Measurements from ENCODE around the gene LRP5.

LRP5 gene

GRCh38 chr11:68312117-68312779 is at the start of gene LRP5:
TSS of gene LRP5 (plus strand) at chr11:68312591. CDS start at chr11:68312715, 124 bp downstream.
- no peak for DNase-seq

- no peak for DNase-seq
Measured at GRCh38 chr11:68263444-68264035, 48.9 kb upstream of the LRP5 start.

DNA sequence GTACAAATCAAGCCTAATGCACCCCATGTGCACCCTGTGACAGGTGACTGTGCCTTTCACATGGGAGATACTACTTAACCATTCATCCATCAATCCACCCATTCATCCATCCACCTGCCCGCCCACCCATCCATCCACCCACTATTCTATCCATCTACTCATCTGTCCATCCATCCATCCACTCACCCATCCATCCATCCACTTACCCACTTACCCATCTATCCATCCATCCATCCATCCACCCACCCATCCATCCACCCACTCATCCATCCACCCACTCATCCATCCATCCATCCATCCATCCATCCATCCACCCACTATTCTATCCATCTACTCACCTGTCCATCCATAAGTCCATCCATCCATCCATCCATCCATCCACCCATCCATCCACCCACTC is 48.1 kb upstream of the LRP5 start:
- no peak for DNase-seq

- DNase-seq: no peak
Measured at GRCh38 chr11:68264741-68265540, 47.5 kb upstream of the LRP5 start.

GRCh38 chr11:68266121-68266891 is 46.1 kb upstream of the LRP5 start:
- no peak for DNase-seq

GRCh38 chr11:68266936-68267880 is 45.2 kb upstream of the LRP5 start:
- DNase-seq: no peak

DNA sequence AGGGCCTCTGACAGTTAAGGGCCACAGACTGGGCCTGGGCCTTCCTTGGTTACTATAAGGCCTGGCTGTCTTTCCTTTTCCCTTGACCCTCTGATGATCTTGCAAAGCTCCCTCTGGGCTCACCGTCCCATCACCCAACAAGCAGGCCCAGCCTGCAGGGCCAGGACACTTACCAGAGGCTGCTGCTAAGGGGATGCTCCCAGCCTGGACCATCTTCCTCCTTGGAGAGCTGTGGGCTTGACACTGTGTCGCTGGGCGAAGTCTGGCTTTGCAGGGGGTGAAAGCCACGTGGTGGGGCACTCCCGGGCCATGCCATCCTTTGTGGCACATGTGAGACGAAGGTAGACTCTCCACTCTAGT is 44.5 kb upstream of the LRP5 start:
- no peak for DNase-seq

GRCh38 chr11:68269414-68270081 is 42.8 kb upstream of the LRP5 start:
- DNase-seq: no peak

DNA sequence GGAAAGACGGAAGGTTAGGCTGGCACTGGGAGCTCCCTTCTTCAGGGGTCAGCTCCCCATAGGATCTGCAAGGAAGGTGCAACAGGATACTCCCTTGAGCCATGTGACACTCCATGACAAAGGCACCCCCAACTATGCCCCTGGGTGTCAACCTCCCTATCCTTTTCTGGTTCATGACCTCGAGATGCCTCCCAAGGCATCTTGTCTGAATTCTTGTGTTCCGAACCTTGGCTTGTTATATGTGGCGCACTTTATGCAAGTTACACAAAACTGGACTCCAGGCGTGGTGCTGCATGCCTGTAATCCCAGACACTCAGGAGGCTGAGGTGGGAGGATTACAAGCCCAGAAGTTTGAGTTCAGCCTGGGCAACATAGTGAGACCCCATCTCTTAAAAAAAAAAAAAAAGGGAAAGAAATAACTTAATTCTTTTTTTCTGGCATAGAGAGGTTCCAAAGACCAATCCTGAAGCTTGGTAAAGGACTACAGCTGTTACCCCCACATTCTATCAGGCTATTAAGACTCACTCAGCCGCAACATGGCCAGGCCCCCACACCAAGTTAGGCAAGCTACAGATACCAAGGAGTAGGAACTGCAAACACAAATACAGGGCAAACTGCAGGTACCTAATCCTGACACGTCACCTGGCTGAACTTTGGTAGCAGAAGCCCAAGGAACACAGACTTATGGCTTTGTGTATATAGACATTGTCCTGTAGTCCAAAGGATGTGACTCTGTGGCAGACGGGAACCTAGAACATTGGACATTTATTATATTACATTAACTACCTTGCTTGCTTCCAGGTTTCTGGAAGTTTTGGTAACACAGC is 42.0 kb upstream of the LRP5 start:
- no peak for DNase-seq

DNA sequence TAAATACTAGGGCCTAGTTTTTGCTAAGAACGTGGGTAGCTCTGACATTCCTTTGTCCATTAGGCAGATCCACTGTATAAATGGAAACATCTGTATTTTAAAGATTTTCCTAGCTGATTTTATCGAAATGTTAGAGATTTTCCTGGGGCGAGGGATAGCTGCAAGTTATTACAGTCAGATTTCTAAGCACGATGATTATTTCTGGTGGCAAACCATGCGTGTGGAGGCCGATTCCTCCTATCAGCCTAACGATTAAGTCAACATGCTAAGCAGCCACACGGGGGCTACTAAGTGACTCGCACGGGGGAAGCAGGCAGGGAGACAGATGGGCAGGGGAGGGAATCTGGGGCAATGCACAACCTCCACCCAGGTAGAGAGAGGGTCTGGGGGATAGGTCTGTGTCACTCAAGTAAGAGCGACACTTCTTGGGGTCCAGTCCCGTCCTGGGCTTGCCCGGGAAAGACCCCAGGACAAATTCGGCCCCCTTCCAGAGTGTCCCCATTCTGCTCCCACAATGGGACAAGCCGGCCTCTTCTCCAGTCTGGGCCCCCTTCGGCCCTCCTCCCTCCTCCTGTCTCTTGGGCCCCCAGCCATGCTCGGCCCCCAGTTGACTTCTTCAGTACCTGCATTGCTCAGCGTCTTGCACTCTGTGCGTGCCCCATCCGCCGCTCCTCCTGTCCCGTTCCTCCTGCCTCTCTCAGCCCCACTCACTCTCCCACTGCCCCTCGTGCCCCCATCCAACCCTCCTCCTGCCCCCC is 41.2 kb upstream of the LRP5 start:
- DNase-seq: no peak

DNA sequence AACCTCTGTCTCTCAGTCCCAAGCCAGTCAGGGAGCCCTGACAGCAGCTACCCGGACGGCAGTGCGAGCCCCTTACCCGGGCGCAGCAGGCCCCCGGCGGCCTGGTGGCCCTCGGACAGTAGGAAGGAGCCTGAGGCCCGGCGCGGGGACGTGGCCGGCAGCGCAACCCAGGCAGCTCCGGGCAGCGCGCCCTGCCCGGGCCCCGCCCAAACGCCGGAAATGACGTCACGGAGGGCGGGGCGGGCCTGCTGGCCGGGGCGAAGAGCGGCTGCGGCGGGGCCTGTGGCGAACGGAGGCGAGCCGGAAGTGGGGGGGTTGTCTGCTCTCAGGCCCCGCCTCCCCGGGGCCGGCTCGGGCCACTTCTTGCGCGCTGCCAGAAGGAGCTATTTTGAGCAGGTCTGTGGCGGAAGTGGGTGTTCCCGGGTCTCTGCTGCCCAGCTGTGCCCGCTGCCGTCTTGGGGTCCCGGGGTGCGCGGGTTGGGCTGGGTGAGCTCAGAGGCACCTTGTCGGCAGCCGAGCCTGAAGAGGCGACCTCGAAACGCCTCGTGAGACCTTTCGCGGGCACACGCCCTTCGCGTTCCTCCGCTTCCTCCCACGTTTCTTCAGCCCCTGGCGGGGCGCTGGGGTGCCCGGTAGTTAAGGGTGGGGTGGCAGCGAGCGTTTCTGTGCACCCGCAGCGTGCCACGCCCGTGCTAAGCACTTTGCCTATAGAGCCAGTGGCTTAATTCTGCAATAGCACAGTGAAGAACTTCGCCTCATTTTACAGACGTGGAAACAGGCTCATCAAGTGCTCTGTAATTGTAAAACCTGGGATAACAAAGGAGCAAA is 40.4 kb upstream of the LRP5 start, which contains the start of gene C11orf24:
Gene C11orf24, minus strand, starts transcription at position 193 of the 828 bp plus-strand sequence. CDS start 8,206 bp downstream, outside the sequence.
- DNase-seq: peak; percentile 84

DNA sequence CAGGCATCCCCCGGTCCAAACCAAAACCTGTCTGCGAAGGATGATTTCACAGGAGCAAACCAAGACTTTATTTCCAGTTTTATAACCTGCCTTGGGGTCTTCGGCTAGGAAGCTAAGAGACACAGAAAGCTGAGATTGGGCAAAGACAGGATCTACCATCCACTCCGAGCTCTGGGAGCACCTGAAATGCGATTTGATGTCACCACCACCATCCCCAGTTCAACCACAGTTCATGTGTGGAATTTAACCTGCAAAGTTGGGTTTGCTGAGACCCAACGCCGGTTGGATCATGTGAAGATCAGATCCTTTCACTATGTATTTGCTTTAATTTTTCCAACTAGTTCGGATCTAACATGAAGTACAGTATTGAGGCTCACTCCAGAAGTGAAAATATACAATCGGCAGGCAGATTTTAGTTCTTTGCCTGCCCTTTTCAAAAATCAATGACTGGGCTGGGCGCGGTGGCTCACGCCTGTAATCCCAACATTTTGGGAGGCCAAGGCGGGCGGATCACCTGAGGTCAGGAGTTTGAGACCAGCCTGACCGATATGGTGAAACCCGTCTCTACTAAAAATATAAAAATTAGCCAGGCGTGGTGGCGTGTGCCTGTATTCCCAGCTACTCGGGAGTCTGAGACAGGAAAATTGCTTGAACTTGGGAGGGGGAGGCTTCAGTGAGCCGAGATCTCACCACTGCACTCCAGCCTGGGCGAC is 39.2 kb upstream of the LRP5 start:
- no peak for DNase-seq

DNA sequence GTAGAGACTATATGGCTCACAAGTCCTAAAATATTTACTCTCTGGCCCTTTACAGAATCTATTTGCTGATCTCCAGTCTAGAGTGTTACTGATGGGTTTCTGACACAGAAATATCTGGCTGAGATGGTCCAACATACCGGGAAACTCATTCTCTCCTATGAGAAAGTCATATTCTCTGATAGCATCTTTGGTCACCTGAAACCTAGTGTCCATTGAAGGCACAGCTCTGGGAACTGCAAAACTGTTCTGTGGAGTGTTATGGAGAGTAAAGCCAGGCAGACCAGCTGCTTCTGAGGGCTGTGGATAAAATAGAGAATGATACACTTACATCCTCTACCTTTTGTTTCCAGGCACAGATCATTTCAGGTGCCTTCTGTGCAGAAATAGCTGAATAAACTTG is 38.1 kb upstream of the LRP5 start:
- no peak for DNase-seq

DNA sequence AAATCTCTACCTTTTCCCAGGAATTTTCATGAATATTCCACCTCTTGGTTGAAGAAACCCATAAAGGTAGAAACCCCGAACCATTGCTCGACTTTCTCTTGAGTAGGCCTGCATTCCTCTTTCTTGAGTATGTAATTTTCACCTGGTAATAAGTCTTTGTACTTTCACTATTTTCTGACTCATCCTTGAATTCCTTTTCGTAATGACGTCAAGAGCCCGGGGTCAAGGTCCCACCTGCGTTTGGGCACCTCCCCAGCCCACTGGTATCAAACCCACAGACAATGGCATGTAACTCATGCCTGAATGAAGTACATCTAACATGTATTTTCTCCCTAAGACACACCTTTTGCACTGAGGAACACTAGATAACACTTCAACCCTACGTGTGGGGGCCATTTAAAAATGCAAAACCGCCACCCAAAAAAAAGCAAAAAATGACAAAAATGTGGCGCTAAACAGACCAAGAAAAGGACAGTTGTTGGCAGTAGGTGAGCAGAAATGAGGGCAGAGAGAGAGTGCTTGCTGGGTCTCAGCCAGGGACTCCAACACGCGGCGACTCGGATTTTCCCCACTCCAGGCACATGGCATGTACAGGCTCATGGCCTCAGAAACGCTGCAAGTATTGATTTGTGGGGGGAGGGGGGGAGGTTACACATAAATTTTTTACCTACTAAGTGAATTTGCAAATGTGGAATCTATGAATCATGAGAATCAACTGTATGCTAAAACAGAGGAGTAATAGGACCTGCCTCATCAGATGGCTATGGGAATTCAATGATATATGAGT is 36.5 kb upstream of the LRP5 start:
- no peak for DNase-seq

DNA sequence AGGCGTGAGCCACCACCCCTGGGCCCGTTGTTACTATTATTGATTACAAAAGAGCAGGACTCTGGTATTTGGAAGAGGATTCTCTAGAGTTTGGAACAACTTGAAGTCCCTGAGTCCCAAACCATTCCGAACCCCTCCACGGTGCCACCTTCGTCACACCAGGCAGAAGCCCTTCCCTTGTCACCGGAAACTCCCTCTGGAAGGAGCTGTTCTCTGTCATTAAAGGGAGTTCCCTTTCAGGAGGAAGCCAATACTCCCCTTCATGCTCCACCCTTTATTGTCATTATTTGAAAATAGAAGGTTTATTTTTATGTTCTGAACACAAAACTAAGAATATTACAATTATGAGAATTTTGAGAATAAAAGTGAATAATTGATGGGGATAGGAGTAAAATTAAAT is 35.5 kb upstream of the LRP5 start:
- no peak for DNase-seq

GRCh38 chr11:68279676-68280075 is 32.7 kb upstream of the LRP5 start:
- no peak for DNase-seq

GRCh38 chr11:68282141-68282860 is 30.1 kb upstream of the LRP5 start:
- DNase-seq: no peak

Measured in NCI-H1417 treated with DMSO at 0.1 percent for 48 hours (cell line).